GM12878 (cell line): ENCODE data around the gene XRCC2.

ENCODE experiments used
- ASH2L ChIP-seq: fragments of 300-600, 200-600 bp; sonication (generic); IDR thresholded peaks from 2 replicates; pipeline ENCODE4 v1.6.1; 2017; ENCODE audit warnings: low read depth, mild to moderate bottlenecking, borderline replicate concordance
- CBFB ChIP-seq: IDR thresholded peaks from 2 replicates; pipeline ENCODE4 v1.6.1; 2016; ENCODE audit warnings: antibody characterized with exemption, low read depth
- EGR1 ChIP-seq, 2 experiments: IDR thresholded peaks; 1 replicate in 1 of 2; 2 replicates in 1 of 2; pipeline ENCODE4 v1.6.1; 2011 to 2012; ENCODE audit warnings: low read depth in 2 of 2, low read length in 2 of 2, borderline replicate concordance in 1 of 2, mild to moderate bottlenecking in 1 of 2, moderate library complexity in 1 of 2

DNA sequence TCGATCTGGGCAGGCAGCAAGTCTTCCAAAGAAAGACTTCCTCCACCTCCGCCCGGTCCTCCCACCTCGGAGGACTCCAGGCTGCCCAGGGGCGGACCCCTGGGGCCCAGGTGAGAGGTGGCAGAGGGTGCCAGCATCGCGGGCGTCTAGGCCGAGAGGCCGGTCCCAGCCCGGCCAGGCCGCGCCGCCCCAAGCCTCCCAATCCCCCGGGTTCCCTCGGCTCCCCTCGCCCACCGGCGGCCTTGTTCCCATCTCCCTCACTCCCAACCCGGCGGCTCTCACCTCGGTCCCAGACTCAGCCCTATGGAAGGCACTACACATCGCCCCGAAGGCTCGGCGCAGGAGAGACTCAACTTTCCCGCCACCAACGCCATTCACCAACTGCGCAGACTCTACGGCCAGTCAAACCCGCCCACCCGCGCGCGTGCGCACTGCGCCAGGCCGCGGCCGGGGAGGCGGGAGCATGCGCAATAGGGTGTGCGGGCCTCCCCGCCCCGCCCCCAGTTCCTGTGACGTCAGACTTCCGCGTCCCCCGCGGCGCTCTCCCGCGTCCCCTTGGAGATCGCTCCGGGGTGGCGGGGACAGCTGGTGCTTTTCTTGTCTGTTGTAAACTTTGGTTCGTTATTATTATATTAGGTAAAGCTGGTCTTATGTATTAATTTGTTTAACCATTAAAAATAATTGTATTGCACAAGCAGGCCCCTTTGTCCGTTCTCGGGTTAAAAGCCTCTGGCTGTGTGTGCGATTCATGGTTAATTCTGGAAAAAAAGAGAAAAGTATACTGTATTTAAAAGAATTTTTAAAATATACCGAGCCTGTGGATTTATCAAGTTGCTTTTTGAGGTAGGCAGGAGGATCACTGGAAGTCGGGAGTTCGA is at the start of gene XRCC2:
- no peak for TF ChIP-seq ASH2L
- peak in 1 of 2 experiments; percentile 60; a peak in 2 of 3 replicates for TF ChIP-seq EGR1 (IDR thresholded peaks at IDR 0.05; ENCODE audit: borderline replicate concordance in 1 of 2, low read depth in 2 of 2, low read length in 2 of 2)
- no peak; the same call in 1 of the 2 replicates for TF ChIP-seq CBFB
